ENCODE measurements around the gene SNRNP27.
"Not testable (repeated sequence)": the region's sequence is repeated elsewhere in the genome, so short reads cannot be mapped to it uniquely, and the experiment has no call there.

The SNRNP27 gene

DNA sequence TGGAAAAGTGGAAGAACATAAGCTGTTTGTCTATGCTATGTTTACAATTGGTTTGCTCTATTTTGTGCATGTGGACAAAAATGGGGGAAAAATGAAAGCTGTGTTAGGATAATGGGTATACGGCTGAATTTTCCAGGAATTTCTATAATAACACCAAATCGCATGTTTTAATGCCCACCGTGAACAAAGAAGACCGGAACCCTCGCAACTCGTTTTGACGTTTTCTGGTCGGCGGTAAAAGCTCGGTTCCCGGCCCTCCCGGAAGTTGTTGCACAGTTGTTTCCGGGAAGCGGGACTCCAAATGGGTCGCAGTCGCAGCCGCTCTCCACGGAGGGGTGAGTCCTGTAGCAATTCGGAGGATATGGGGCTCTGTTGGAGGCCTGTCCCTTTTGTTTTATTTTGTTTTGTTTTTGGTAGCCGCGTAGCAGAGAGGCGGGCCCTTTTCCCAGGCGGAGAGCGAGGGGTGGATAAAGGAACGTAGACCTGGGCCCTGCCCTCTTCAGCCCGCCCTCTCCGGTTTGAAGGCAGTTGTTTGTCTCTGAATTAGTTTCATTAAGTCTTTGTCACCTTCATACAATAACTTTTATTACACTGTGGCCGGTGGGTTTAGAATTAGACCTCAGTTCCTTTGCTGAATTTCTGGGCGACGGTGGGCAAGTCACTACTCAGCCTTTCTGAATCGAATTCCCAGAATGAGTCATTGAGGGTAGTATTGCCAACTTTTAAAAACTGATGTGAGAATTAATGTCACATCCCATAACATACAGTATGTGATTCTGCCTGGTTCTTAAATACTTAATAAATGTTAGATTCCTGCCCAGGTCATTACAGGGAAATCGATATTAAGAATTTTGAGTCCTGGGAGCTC lies at the start of gene SNRNP27:
Gene SNRNP27 (plus strand): TSS at position 273 of the 868 bp plus-strand sequence. CDS start 29 bp downstream, at position 302.
- DNase-seq = peak; percentile 74

GRCh38 chr2:69843993-69844392 lies 49.8 kb upstream of the SNRNP27 start:
- no peak for DNase-seq

DNA sequence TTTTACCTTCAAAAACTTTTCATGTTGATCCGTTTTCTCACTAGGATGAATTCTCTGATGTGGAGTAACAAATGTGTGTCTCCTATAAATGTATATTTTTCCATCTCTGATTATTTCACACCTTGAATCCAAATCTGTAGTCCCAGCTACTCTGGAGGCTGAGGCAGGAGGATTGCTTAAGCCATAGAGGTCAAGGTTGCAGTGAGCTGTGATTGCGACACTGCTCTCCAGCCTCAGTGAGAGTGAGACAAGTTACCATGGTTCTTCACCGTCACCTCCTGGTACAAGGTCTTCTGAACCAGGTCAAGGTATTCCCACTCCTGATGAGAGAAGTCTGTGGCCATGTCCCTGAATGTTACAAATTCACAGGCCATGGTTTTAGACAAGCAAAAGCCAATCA lies 49.2 kb upstream of the SNRNP27 start:
- no peak for DNase-seq

DNA sequence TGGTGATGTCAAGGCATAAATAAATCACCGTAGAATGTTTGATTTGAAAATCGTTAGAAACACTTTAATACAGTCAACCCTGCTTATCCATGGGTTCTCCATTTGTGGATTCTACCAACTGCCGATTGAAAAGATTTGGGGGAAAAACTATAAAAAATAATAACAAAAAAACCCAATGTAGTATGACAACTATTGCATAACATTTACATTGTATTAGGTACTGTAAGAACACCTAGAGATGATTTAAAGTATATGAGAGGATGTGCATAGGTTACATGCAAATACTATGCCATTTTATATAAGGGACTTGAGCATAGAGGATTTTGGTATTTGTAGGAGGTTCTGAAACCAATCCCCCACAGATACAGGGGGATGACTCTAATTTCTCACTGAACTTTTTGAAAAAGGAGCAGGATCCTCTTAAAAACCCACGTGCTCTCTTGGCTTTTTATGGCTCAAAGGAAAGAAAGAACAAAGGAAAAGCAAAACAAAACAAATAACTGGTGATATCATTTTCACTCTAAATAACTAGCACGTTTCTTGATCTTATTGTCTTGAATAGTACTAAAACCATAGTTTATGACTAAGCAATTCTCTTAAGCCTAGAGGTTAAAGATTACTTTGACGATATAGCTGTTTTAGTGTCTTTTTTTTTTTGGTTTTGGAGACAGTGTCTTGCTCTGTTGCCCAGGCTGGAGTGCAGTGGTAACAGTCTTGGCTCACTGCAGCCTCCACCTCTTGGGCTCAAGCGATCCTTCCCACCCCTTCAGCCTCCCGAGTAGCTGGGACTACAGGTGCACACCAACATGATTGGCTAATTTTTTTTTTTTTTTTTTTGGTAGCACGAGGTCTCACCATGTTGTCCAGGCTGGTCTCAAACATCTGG lies 47.3 kb upstream of the SNRNP27 start:
- DNase-seq = no peak

DNA sequence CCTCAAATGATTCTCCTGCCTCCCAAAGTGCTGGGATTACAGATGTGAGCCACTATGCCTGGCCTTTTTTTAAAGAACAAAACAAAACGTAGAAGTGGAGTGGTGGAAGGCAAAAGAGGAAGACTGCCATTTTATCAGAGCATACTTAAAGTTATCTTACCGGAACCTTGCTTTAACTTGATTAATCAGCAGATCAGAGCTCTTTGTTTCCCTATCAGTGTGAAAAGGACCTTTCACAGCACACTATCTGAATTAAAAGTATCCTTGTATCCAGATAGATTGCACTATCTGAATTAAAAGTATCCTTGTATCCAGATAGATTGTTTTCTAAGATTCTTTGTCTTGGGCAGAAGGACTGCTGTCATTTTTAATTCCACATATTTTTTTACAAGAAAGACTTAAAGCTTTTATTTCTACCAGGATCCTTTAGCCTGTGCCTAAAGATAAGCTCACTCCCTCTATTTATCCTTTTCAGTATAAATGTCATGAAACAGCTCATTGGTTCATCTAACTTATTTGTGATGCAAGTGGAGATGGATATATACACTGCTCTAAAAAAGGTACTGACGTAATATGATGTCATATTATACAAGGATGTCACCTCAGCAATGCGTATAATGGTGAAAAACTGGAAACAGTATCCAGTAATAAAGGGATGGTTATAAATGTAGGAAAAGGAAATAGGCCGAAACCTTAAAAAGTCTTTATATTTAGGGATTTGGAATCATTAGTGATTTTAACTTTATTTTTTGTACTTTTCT lies 46.5 kb upstream of the SNRNP27 start:
- no peak for DNase-seq

GRCh38 chr2:69848186-69848790 lies 45.5 kb upstream of the SNRNP27 start:
- no peak for DNase-seq

DNA sequence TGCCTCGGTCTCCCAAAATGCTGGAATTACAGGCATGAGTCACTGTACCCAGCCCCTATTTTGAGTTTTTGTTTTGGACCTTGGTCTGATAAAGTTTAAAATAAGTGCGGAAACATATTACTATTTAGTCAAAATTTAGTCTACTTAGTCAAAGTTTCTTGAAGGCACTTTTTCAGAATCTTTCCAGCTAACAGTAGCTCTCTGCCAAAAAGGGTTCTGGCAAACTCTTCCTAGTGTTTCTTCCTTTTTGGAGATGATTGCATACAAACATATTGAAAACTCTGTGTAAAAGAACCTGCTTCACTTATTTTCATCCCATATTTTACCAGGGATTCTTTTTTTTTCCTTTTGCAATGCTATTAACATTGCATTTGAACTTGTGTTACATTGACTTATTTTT lies 35.5 kb upstream of the SNRNP27 start:
- no peak for DNase-seq

GRCh38 chr2:69863298-69863697 lies 30.5 kb upstream of the SNRNP27 start:
- no peak for DNase-seq

DNA sequence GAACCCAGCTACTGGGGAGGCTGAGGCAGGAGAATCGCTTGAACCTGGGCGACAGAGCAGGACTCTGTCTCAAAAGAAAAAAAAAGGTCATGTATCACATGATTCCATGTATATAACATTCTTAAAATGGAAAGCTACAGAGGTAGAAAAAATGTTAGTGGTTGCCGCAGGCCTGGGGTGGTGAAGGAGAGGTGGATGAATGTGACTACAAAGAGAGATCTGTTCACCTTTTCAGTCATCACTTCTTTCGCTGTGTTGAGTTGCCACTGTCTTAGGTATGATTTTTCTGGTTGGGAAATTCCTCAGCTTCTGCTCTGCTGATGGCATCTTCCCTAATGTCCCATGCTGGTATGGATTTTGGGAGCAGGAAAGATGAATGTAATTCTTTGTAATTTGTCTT lies 5.3 kb upstream of the SNRNP27 start:
- no peak for DNase-seq

GRCh38 chr2:69889302-69889701 lies 4.5 kb upstream of the SNRNP27 start:
- DNase-seq = no peak

GRCh38 chr2:69890881-69891280 lies 2.9 kb upstream of the SNRNP27 start:
- no peak for DNase-seq

DNA sequence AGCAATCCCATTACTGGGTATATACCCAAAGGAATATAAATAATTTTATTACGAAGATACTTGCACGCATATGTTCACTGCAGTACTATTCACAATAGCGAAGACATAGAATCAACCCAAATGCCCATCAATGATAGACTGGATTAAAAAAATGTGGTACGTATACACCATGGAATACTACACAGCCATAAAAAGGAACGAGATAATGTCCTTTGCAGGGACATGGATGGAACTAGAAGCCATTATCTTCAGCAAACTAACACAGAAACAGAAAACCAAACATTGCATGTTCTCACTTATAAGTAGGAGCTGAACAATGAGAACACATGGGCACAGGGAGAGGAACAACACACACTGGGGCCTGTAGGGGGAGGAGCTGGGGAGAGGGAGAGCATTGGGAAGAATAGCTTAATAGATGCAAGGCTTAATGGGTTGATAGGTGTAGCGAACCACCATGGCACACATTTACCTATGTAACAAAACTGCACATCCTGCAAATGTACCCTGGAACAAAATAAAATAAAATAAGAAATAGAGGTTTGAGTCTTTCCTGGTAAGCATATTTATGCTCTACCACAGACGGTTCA lies 825 bp upstream of the SNRNP27 start:
- not testable (repeated sequence) for DNase-seq

- not testable (repeated sequence) for DNase-seq
Measured at GRCh38 chr2:69894737-69895136, 981 bp downstream of the SNRNP27 start.

DNA sequence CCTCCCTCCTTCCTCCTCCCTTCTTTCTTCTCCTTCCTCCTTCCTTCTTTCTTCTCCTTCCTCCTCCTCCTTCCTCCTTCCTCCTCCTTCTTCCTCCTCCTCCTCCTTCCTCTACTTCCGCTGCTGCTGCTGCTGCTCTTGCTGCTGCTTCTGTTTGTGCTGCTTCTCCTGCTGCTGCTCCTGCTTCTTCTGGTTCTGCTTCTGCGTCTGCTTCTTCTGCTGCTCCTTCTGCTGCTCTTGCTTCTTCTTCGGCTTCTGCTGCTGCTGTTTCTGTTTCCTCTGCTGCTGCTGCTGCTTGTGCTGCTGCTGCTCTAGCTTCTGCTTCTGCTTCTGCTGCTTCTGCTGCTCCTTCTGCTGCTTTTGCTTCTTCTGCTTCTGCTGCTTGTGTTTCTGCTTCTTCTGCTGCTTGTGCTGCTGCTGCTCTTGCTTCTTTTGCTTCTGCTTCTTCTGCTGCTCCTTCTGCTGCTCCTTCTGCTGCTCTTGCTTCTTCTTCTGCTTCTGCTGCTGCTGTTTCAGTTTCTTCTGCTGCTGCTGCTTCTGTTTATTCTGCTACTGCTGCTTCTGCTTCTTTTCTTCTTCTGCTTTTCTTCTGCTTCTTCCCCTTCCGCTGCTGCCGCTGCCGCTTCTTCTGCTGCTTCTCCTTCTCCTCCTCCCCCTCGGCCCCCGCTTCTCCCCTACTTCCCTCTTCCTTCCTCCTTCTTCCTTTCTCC lies 8.6 kb downstream of the SNRNP27 start:
- DNase-seq = no peak

DNA sequence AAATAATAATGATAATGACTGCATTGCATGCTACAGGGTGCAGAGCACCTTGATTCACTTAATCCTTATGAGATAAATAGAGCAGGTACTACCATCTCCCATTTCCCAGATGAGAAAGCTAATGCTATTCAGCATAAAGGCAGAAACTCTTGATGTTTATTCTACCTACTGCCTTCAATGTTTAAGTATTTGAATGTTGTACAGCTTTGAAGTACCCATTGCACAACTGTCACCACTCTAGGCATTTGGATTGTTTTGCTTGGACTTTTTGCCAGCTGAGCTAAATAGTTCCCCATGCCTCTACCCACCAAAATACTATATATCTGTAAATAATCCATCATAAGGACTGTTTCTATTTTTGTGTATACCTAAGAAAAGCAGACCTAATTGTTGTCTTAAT lies 13.5 kb downstream of the SNRNP27 start:
- DNase-seq = no peak

GRCh38 chr2:69911985-69912563 lies 18.3 kb downstream of the SNRNP27 start:
- peak; percentile 75 for DNase-seq

DNA sequence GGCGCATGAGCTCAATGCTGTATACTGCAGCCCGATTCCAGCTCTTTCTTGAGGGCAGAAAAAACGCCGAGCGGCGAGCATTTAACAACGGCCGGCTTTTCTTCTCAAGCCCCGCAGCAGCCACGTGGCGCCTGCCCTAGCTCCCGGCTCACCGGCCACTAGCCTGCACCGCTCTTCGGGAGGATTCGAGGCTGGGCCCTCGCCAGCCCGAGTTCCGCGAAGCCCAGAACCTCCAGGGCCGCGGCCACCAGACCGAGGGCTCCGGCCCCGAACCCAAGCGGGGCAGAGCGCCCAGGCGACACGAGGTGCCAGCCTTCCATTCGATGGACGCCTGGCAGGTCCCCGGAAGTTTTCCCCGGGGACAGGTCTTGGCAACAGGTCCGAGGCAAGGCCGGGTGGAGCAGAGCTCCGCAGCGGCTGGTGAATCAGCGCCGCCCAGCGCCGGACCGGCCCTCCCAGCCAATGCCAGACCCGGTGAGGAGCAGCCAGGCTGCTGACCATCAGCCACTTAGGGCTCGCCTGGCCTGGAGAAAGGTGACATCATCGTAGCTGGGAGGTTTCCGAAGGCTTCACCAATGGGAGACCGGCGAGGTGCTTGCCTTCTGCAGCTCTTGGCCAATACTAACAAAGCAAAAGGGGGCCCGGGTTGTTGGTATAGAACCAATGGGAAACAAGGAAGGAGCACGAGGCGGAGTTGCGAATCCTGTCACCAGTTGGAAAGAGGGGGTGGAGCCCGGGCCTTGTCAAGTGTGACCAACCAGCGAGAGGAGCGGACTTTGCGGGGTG lies 20.6 kb downstream of the SNRNP27 start:
- peak; percentile 99 for DNase-seq

DNA sequence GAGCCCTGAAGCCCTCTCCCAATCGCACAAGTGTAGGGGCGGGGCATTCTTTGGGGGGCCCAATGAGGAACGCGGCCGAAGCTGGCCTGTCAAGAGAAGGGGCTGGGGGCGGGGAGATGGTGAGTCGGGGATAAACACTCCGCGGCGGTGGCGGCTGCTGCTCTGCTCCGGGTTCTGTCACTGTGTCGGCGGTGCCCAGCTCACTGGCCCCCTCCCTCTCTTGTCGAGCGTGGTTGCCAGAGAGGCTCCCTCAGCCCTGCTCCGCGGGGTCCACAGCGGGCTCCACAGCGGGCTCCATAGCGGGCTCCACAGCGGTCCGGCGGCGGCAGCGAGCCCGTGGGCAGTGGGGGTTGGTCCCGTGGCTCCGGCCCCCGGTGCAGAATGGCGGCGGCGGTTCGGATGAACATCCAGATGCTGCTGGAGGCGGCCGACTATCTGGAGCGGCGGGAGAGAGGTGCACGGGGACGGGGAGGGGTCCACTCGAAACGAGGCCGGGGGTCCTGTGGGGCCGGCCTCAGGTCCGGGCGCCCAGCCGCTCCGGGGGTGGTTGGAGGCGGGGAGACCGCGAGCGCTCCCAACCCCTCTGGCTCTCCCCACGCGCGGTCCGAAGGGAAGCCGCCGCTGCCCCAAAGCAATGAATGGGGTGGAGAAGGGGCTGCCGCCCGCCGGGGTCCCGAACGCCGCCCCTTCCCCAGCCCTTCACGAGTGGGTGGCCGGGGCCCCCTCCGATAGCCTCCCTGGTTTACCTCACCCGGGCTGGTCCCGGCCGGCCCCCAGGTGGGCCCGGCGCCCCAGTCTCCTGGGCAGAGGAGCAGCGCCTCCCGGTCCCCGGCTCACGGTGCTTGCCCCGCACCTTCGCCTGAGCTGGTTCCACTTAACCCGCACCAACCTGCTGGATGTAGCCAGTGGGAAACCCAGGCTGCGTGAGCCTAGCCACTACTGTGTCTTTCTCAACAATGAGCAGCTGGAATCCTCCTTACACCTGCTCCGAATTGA lies 21.5 kb downstream of the SNRNP27 start, which contains the start of gene MXD1:
Gene MXD1 (plus strand): TSS at position 160 of the 996 bp plus-strand sequence. CDS start 222 bp downstream, at position 382.
- DNase-seq = no peak

DNA sequence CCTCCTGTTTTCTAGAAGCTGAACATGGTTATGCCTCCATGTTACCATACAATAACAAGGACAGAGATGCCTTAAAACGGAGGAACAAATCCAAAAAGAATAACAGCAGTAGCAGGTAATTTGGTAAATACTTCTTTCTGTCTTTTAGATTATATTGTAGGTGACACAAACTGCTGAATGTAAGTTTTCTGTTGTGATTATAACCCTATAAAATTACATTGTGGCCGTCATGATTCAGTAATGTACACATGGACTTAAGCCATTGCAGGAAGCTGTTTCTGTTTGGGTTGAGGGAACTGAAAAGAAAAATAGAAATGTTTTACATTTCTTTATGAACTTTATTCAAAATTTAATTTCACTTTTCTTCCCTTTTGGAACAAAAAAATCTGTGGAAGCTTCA lies 22.4 kb downstream of the SNRNP27 start:
- no peak for DNase-seq

Data from NCI-H510A treated with DMSO at 0.1 percent for 48 hours (cell line).